Activated B cell treated with CpG ODN at 0.5 μM for 24 hours (primary cell): Measurements from ENCODE around the gene ARHGEF28. TPM values are rescaled to one million over a fixed set of nuclear protein-coding genes. Genes with fewer than 3 reads are reported as not detected.

Source experiments
- ATAC-seq: fragments of 200-7000 bp; cut with Tn5 transposase; one replicate; pipeline ENCODE4 v1.10.0; 2021; ENCODE audit warnings: low read depth, mild to moderate bottlenecking, moderate library complexity
- CTCF ChIA-PET: fragments of 350-600 bp; sonication (Branson Sonifier 250); formaldehyde crosslinking; loops from one replicate; lab custom pipeline; 2021; ENCODE audit warnings: antibody characterized with exemption; lab: Charles Lee
- POLR2A ChIA-PET: fragments of 350-600 bp; sonication (Branson Sonifier 250); formaldehyde crosslinking; loops from one replicate; lab custom pipeline; 2021; ENCODE audit warnings: antibody characterized with exemption; lab: Charles Lee
- DNase-seq: peaks from one replicate; pipeline ENCODE4 v3.0.0; 2022
- H3K27ac Mint-ChIP-seq: one replicate; pipeline ENCODE4 v1.8.0; 2020; ENCODE audit warnings: mixed read lengths
- H3K27me3 Mint-ChIP-seq: one replicate; pipeline ENCODE4 v1.8.0; 2021; ENCODE audit warnings: mixed read lengths
- H3K36me3 Mint-ChIP-seq: one replicate; pipeline ENCODE4 v1.8.0; 2021; ENCODE audit warnings: low read depth, mixed read lengths
- H3K4me1 Mint-ChIP-seq: one replicate; pipeline ENCODE4 v1.8.0; 2021; ENCODE audit warnings: mixed read lengths
- H3K4me3 Mint-ChIP-seq: one replicate; pipeline ENCODE4 v1.8.0; 2020; ENCODE audit warnings: mild to moderate bottlenecking, mixed read lengths
- H3K9me3 Mint-ChIP-seq: one replicate; pipeline ENCODE4 v1.8.0; 2020; ENCODE audit warnings: mixed read lengths
- intact Hi-C: fragments of 100-400 bp; cut with micrococcal nuclease; formaldehyde crosslinking; loops from one replicate; pipeline ENCODE4 v1.15.1; 2024
- total RNA-seq: library from RNA; stranded (reverse); gene quantifications from 2 replicates; pipeline ENCODE4 v1.2.3, GENCODE V29; 2022
- TF ChIP-seq, protein P1 (sequence below): fragments of 200-600 bp; IDR thresholded peaks from one replicate; pipeline ENCODE4 v1.8.0; 2022; ENCODE audit warnings: antibody characterized with exemption, mild to moderate bottlenecking

The ARHGEF28 gene
- total RNA-seq, 1 donor from 2014 or later = not detected

DNA sequence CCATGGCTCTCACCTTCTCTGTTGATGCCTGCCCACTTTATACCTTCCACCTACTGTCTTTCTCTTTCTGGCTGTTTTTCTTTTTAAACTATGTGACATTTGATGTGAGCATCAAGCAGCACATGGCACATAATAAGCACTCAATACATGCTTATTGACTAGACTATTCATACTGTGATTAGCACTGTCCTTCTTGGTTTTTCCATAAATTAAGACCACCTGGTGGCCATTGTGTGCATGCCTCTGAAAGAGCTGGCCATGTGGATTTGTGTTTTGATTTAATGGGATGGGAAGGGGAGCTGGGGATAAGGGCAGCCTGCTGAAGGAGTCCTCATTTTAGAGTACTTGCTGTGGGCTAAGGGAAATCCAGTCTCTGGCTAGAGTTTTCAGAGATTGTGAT lies 79.4 kb downstream of the ARHGEF28 start:
- CTCF ChIA-PET = no interaction called here
- no peaks in the 10 kb centered on the region for H3K27me3 Mint-ChIP-seq
- DNase-seq = no peak
- TF ChIP-seq, protein P1, sequence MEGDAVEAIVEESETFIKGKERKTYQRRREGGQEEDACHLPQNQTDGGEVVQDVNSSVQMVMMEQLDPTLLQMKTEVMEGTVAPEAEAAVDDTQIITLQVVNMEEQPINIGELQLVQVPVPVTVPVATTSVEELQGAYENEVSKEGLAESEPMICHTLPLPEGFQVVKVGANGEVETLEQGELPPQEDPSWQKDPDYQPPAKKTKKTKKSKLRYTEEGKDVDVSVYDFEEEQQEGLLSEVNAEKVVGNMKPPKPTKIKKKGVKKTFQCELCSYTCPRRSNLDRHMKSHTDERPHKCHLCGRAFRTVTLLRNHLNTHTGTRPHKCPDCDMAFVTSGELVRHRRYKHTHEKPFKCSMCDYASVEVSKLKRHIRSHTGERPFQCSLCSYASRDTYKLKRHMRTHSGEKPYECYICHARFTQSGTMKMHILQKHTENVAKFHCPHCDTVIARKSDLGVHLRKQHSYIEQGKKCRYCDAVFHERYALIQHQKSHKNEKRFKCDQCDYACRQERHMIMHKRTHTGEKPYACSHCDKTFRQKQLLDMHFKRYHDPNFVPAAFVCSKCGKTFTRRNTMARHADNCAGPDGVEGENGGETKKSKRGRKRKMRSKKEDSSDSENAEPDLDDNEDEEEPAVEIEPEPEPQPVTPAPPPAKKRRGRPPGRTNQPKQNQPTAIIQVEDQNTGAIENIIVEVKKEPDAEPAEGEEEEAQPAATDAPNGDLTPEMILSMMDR = no peak
- POLR2A ChIA-PET = no interaction called here
- intact Hi-C loops = no loop called here
- ATAC-seq = no peak
- H3K4me3 Mint-ChIP-seq = no peak overlapping the region
- H3K27ac Mint-ChIP-seq = no peak overlapping the region
- no peaks in the 10 kb centered on the region for H3K4me1 Mint-ChIP-seq
- H3K36me3 Mint-ChIP-seq = no peaks in the 10 kb centered on the region
- H3K9me3 Mint-ChIP-seq = peaks cover 5% of the 10 kb centered on the region

DNA sequence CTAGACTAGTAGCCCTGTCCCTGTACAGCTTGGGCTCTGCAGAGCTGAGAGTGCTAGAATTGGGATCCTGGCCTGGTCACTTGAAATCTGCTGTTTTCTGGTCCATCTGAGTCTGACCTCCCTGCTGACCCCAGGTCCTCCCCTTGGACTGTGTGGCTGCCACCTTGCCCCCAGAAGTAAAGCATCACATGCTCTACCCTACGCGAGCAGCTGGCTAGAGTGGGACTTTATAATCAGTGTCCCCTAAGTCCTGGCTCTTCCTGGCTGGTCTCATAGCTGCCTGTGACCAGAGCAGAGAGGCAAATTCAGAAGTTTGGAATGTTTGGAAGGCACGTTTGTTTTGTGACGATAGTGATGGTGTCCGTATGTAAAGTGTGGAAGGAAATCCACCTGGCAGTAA lies 81.0 kb downstream of the ARHGEF28 start:
- no peak overlapping the region for H3K4me3 Mint-ChIP-seq
- ATAC-seq (no peak), DNase-seq (no peak)
- no peaks in the 10 kb centered on the region for H3K36me3 Mint-ChIP-seq
- TF ChIP-seq, protein P1 = no peak
- CTCF ChIA-PET = no interaction called here
- H3K27ac Mint-ChIP-seq = no peak overlapping the region
- H3K9me3 Mint-ChIP-seq = peaks cover 5% of the 10 kb centered on the region
- H3K4me1 Mint-ChIP-seq = no peaks in the 10 kb centered on the region
- POLR2A ChIA-PET = no interaction called here
- intact Hi-C loops = no loop called here
- no peaks in the 10 kb centered on the region for H3K27me3 Mint-ChIP-seq

DNA sequence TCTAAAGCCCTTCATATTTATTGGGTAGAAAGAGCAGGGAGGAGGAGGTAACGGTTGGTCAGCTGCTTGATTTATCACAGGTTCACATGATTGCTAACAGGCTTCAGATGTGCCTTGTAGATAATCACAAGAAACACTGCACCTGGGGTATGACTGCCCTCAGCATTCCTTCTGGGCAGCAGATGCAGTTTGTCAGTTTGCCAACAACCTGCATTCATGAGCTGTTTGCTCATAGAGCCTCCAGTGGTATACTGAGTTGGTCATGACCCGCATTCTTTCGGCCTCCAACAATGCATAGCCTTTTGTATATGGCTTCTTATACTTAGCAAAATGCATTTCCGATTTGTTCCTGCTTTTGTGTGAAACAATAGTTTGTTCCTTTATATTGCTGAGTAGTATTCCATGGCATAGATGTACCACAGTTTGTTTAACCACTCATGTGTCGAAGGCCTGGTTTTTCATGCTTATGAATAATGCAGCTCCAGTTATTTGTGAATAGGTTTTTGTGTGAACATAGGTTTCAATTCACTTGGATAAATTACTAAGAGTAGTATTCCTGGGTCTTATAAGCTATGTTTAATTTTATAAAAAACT lies 83.6 kb downstream of the ARHGEF28 start:
- POLR2A ChIA-PET = no interaction called here
- no peak for ATAC-seq
- H3K9me3 Mint-ChIP-seq = peaks cover 5% of the 10 kb centered on the region

DNA sequence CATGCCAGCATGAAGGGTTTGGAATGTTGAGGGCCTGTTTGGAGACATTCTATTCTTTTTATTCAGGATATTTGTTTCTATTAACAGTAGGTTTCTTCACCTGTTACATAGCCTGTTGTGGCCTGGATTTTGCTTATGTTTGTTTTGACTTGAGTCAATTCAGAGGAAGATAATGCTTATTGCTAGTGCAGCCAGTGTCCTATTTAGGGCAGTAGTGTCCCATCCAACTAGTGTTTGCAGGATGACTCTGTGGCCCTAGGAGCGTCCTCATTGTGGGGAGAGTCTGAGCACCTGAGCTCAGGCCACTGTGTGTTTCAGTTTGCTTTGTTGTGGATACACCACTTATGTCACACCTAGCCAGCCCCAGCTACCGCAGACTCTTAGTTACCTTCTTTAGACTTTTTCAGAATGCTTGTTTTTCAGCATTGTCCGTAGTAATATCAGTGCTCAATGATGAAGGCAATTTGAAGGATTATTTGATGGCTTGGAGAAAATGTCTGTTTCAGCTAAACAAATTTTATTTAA lies 90.3 kb downstream of the ARHGEF28 start:
- DNase-seq (no peak), ATAC-seq (no peak)
- Mint-ChIP-seq H3K36me3 (no peaks in the 10 kb centered on the region), H3K27ac (no peak overlapping the region), H3K9me3 (no peaks in the 10 kb centered on the region), H3K4me1 (no peaks in the 10 kb centered on the region), H3K27me3 (peaks cover 10% of the 10 kb centered on the region), H3K4me3 (no peak overlapping the region)
- CTCF ChIA-PET = no interaction called here
- intact Hi-C loops = no loop called here
- POLR2A ChIA-PET = no interaction called here
- TF ChIP-seq, protein P1 = no peak

More for the DNA sequence above, 83.6 kb downstream of the ARHGEF28 start:
- intact Hi-C loops = no loop called here
- TF ChIP-seq, protein P1 = no peak
- CTCF ChIA-PET = no interaction called here
- H3K4me1 Mint-ChIP-seq = no peaks in the 10 kb centered on the region
- no peak for DNase-seq
- H3K27me3 Mint-ChIP-seq = peaks cover 3% of the 10 kb centered on the region
- H3K36me3 Mint-ChIP-seq = no peaks in the 10 kb centered on the region
- no peak overlapping the region for H3K27ac Mint-ChIP-seq
- no peak overlapping the region for H3K4me3 Mint-ChIP-seq

DNA sequence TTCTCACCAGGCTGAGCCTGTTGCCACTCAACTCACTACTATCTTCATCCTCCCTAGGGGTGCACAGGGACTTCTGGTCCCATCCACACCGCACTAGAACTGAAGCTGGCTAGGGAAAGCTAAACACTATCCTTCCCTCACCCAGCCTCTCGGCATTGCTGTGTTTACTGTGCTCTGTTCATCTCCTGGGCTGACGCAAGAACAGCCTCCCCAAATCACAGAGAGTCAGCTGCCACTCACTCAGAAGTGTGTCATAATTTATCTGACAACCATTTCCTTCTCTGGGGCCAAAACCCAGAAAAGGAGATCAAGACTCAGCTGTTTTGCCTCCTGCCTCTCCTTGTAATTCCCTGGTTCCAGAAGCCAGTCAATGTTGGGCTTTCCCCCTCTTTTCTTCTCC lies 92.8 kb downstream of the ARHGEF28 start:
- Mint-ChIP-seq H3K4me1 (no peaks in the 10 kb centered on the region), H3K27me3 (peaks cover 7% of the 10 kb centered on the region), H3K9me3 (no peaks in the 10 kb centered on the region), H3K36me3 (no peaks in the 10 kb centered on the region), H3K27ac (no peak overlapping the region), H3K4me3 (no peak overlapping the region)
- TF ChIP-seq, protein P1 = no peak
- intact Hi-C loops = no loop called here
- DNase-seq (no peak), ATAC-seq (no peak)
- CTCF ChIA-PET = no interaction called here
- POLR2A ChIA-PET = no interaction called here
